Dermis blood vessel endothelial cell (primary cell): ENCODE measurements around the gene KDM4B. TPM values are rescaled to one million over a fixed set of nuclear protein-coding genes. Genes with fewer than 3 reads are reported as not detected.
A peak's percentile ranks its signal among the peaks of the same experiment; 100 is the strongest.
"Not testable (repeated sequence)": the region's sequence is repeated elsewhere in the genome, so short reads cannot be mapped to it uniquely, and the experiment has no call there.

ENCODE experiments used
- DNase-seq: peaks from one replicate; pipeline ENCODE4 v3.0.0; 2010
- total RNA-seq: library from RNA; depleted of rRNA; stranded (reverse); fragments of >200 nt; gene quantifications from 2 replicates; pipeline ENCODE4 v1.2.3, GENCODE V29; 2014

KDM4B gene
- total RNA-seq, 1 donor from 2014 or later, result 13.4 TPM

DNA sequence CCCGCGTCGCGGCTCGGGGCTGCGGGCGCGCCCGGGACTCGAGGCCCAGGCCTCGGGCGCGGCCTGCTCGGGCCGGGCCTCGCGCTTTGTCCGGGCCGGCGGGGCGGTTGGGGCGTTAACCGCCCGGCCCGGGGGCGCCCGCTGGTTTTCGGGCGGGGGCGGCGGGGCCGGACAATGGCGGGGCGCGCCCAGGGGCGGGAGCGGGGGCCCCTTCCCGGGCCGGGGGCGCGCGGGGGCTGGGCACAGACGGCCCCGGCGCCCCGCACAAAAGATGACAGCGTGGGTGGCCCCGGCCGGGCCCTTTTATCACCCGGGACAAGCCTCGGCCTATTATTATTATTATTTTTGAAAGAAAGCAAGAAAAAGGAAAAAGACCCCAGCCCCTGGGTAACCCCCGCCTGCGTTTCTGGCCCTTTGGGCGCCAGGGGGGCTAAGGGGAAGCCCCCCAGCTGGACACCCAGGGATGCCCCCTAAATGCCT lies 419 bp downstream of the KDM4B start:
- no peak for DNase-seq

DNA sequence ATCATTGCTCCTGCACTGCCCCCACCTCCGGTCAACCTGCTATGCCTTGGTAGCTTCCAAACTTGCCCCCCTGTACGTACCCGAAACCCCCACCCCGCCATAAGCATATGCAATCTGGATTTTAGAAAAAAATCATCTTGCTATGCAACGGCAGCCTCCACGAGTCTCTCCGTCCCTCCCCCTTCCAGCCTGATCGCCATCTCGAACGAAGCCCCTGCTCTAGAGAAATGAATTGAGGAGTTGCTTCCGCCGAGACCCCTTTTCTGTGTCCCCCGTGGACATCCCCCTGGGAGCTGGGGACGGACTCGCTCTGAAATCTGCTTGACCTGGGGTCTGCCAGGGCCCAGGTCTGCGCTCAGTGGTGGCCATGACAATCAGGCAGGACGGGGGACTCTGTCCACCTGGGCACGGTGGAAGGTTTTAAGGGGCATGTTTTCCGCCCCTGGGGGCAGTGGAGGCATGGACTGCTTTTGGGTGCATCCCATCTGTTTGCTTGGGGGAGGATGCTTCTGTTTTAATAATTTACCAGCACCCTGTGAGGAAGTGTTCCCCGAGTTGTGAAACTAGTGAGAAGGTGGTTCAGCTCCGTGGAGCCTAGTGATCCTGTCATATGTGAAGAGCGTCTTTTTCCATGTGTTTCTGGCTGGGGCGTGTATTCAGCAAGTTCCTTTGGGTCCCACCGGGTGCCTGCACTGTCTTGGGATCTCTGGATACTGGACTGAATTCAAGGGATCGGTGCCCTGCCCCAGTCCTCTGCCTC lies 1.0 kb downstream of the KDM4B start:
- peak; percentile 33 for DNase-seq

DNA sequence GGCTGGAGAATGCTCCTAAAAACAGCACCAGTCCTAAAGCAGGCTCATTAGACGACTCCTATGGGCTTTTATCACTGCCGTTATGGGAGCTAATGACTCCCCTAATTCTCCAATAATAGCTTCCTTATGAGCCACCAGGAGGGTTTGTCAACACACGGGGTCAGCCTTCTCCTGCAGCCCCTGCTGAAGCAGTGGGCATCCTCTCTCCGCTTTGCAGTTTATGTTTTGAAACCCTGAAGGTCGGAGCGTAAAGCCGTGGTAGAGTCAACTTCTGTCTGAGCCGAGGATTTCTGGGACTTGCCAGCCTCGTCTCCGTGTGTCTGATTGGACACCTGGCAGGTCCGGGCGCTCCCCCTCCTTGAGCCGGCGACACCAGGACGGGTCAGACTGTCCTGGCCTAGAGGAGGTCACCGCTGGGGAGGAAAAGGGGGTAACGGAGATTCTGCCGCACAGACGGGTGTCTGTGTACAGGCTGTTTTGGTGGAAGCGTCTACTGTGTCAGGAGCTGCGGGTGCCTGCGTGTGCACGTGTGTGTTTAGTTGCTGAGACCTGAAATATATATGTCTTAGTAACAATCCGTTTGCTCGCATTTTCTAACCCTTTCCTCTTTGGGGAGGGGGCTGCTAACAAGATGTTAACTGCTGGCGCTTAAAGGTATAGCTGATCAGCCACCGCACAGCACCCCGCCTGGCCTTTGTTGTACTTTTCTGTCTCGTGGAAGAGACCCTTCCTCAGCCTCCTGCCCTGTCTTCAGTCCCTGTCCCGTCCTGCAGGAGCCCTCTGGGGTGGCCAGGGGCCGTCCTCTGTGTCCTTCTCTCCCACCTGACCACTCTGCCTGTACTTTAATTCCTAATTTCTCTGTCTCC lies 1.9 kb downstream of the KDM4B start:
- DNase-seq, result peak; percentile 36

DNA sequence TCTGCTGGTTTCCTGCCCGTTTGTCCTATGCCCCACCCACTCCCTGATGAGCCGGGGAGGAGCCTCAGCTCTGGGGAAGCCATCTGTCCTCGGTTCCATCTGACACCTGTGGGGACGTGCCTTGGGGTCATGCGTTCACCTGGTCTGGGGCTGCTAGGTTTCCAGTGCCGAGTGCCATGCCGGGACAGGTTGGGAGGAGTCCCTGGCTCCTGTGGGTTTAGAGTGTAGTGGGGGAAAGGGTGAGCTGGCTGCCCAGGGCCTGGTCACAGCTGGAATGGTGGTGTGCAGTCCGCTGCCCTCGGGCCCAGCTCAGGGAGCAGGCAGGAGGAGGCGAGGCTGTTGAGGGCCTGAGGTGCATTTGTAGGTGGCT lies 2.5 kb downstream of the KDM4B start:
- peak; percentile 19 for DNase-seq

DNA sequence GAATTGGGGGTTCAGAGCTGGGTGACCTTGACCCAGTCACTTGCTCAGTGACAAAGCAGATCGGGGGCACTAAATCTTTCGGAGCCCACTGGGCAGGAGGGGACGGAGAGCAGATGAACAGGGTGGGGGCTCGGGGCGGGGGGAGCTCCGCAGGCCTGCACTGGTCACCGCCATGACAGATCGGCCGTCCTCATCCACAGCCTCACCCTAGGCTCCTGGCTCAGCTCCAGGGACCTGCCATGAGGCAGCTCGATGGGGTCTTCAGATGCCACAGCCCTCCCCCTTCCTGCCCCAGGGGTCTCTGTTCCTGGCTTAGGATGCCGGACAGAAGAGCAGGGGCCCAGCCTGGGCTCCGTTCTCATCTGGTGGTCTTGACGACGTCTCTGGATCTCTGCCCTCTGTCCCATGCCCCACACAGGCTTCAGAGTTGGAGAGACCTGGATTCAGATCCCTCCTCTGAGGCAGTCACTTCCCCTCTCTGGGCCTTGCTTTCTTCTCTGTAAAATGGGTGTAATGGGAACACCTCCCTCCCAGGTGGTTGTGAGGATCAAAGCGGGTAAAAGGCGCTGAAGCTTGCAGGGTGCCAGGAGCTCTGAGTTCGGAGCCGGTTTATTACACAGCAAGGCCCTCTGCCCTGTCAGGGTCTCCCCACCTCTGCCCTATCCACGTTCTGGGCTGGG lies 3.0 kb downstream of the KDM4B start:
- DNase-seq, result no peak

DNA sequence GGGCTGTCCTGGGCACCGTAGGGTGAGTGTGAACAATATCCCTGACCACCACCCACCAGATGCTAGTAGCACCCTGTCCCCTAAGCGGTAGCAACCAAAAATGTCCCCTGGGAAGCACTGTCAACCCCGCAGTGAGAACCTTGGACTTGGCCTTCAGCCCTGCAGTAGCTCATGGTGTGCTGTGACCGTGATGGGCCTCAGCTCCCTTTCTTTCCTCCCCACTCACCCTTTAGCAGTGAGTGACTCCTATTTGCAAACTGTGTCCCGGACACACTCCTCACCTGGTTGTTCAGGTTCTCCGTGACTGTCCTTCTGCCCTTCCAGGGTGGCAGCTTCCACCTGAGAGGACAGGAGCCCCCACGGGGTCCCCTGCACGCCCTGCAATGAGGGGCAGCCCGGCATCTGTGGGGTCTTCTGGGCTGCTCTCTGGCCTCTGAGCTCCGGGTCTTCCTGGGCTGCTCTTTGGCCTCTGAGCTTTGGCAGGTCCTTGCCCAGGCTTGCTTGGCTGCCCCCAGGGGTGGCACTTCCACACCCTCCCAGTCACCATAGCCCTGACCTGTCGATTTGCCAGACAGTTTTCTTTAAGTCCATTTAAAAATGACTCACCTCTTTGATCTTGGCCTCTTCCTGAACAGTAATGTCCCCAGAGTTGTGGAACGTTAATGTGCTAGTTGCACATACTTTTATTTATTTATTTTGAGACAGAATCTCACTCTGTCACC lies 3.8 kb downstream of the KDM4B start:
- peak; percentile 57 for DNase-seq

DNA sequence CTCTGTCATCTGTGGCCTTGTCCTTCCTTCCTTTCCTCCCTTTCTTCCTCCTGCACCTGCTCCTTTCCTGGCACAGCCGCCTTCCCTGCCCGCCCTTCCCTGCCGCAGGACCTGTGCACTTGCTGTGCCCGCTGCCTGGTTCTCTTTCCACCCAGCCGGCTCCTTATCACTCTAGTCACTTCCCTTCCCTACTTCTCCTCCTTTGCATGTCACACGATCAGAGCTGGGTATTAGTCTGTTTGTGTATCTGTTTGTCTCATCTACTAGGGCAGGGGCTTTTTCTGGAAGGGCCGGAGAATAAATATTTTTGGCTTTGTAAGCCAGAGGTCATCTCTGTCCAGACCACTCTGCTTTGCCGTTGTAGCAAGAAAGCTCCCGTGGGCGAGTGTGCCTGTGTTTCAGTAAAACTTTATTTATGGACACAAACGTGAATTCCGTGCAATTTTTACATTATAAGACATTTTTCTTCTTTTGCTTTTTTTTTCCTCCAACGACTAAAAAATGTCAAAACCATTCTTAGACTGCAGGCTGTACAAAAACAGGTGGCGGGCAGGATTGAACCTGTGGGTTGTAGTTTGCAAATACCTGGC lies 6.1 kb downstream of the KDM4B start:
- DNase-seq, result no peak

DNA sequence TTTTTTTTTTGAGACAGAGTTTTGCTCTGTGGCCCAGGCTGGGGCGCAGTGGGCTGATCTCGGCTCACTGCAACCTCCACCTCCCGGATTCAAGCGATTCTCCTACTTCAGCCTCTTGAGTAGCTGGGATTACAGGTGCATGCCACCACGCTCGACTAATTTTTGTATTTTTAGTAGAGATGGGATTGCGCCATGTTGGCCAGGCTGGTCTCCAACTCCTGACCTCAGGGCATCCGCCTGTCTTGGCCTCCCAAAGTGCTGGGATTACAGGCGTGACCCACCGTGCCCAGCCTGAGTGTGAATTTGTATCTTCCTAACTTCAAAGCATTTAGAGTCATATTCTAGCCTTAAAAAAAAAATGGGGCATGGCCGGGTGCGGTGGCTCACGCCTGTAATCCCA lies 6.7 kb downstream of the KDM4B start:
- not testable (repeated sequence) for DNase-seq

DNA sequence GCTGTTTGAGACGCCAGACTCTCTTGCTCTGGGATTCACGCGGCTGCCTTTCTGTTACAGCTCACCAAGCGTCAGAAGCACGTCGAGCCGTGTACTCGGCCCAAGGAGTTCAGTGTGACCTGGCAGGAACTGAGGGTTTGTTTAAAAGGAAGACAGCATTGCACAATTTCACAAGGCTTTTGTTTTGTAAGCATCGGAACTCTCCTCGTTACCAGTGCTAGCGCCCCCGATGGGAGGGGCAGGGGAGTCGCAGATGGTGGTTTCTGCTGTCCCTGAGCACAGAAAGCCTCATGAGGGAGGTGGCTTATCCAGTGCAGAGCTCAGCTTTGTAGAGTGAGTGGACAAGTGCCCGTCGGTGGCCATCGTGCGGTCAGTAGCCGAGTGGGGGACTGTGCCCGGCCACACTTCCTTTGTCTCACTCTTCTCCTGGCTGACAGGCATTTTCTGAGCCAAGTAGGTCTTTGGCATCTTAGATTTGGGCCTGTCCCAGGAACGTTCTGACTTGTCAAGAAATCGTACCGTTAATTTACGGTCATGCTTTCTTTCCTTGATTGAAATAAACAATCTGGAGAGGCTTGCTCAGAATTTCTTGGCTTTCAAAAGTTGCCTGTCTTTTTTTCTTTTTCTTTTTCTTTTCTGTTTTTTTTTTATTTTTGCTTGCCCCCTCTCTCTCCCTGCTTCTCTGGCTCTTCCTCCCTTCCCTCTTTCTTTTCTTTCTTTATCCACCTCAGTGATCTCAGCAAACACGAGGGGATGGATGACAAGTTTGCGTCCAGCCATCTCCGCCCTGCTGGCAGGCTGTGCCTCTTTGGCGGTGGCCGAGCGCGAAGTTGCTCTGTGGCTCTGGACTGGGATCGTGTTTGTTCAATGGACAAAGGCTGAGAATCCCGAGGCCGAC lies 7.7 kb downstream of the KDM4B start:
- DNase-seq, result peak; percentile 54

DNA sequence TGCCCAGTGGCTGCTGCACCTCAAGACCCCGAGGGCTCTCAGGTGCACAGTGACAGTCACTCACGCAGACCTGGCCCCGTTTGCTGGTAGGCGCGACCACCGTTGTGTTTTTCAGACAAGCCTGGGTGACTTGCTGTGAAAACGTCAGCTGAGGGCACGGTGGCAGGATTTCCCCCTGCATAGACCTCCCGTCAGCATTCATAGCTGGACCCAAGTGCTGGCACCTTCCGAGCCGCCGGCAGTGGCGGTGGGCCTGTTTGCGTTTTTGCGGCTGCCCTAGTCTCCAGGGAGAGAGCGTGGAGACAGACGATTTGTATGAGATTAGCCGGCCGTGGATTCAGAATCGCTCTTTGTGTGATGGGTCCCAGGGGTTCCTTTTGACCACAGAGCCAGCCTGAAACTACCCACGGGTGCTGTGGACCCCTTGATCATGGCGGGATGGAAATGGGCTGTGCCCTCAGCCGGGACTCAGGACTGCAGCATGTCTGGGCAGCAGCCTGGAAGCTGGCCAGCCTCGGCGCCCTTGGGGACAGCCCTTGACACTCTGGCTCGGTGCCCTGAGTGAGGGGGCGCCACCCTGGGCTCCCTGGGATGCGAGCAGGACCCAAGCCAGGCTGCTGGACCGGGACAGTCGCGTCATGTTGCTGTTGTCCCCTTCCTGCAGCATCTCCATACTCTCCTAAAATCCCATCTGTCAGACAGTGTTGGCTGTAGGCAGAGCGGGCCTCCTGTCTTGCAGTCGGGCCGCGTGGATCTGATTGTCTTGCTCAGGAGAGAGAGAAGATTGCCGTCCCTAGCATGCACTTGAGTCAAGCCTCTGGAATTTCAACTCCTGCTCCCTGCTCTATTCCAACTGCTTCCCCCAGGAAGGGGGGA lies 8.6 kb downstream of the KDM4B start:
- DNase-seq, result no peak

DNA sequence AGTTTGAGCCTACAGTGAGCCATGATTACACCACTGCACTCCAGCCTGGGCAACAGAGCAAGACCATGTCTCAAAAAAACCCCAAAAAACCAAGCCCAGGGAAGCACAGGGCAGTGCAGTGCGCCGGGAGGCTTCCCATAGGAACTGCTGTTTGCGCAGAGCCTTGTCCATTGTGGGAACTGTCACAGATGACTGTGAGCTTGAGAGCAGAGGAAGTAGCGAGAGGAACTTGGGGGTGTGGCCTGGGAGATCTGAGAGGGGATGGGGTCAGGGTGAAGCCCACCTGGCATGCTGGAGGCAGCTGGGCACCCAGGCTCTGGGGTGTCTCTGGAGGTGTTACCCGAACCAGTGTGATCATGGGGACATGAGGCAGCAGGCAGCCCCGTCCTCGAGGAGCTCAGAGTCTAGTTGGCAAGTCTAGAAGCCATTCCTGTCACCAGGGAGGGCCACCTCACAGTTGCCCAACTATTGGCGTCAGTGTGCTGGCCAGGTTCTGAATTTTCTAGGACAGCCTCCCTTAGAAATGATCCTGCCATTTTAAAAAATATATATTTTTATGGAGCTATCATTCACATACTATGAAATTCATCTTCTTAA lies 10.4 kb downstream of the KDM4B start:
- DNase-seq, result no peak

DNA sequence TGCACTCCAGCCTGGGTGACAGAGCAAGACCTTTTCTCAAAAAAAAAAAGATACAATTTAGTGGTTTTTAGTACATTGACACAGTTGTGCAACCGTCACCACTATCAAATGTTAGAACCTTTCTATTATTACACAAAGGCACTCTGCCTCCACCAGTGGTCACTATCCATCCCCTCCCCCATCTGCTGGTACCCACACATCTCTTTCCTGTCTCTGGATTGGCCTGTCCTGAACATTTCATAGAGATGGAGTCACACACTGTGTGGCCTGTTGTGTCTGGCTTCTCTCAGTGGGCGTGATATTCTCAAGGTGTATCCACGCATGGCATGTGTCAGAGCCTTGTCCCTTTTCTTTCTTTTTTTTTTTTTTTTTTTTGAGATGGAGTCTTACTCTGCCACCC lies 11.2 kb downstream of the KDM4B start:
- no peak for DNase-seq

DNA sequence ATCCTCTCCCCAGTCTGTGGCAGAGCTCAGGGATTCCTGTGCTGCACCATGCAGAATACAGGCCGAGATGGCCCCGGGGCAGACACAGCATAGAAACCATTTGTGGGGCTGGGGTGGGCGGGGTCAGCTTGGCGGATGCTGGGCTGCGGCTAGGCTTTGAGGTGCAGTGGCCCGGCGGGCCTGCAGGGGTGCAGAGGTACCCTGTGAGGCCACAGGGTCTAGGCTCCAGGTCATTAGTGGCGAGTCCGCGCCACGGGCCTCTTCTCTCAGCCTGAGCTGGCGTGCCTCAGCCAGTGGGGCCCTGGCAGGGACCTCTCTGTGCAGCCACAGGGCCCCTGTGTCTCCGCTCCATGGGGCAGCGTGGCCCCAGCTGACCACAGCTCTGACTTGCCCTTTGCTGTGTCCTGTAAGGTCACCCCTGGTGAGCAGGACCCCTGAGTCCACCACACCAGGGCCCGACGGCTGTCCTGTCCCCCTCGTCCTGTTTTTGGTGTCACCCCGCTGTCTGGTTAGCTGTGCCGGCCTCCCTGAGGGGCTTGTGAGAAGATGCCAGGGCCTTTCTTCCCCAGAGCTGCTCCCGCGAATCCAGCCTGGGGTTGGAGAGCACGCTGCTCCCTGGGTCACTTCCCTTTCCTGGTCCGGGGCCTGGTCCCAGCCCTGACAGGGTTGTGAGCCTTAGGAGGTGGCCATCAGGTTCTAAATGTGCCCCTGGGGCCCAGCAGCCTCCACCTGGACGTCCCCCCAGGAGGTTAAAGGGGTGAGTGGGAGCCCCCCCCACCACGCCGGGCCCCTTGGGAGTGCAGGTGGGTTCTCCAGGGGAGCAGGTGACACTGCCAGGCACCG lies 12.1 kb downstream of the KDM4B start:
- no peak for DNase-seq

DNA sequence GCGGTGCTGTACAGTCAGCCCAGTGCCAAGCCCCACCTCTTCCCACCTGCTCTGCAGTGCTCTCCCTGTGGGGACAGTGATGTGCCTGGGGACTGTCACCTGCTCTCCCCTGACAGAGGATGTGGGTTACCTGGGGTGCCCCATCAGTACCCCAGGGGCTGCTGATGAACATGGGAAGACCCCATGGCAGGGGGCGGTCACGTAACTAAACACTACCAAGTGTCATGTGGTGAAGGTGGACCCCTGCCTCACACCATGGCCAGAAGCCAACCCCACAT lies 12.7 kb downstream of the KDM4B start:
- no peak for DNase-seq

DNA sequence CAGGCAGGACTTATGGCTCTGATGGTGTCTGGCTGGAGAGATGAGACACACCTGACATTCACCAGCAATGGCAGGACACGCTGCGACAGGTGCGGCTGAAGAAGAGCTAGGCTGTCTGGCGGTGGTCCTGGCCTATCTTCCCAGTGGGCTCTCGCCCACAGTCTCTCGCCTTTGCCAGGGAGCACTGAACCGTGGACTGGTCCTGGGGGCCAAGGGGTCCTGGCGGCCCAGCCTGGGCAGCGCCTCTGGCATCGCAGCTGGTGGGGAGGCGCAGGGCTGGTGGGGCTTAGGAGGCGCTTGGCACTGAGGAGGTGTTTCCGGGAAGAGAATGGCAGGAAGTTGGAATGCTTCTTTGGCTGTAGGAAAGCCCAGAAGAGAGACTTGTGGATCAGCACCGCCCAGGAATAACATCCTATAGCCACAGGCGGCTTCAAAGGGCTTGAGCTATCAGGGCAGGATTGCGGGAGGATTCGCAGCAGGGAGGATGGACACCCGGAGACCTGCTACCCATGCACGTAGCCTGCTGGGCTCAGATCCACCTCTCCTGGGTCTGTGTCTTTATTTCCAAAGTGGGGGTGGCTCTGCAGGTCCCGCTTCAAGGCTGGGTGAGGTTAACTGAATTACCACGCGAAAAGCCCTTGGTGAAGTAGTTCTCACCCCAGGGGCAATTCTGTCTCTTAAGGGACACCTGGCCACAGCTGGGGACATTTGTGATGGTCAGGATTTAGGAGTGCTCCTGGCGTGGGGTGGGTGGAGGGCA lies 14.6 kb downstream of the KDM4B start:
- peak; percentile 66 for DNase-seq

DNA sequence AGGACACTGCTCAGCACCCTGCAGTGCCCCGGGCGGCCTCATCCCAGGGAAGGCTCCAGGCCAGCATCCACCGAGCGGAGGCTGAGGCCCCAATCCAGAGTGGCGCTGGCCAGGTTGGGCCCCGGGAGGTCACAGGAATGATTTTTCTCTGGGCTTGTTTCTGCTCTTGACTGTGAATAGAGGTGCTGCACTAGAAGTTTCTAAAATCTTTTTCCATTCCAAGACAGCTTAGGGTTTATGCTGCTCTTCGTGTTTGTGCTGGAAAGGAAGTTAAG lies 15.1 kb downstream of the KDM4B start:
- DNase-seq, result no peak

DNA sequence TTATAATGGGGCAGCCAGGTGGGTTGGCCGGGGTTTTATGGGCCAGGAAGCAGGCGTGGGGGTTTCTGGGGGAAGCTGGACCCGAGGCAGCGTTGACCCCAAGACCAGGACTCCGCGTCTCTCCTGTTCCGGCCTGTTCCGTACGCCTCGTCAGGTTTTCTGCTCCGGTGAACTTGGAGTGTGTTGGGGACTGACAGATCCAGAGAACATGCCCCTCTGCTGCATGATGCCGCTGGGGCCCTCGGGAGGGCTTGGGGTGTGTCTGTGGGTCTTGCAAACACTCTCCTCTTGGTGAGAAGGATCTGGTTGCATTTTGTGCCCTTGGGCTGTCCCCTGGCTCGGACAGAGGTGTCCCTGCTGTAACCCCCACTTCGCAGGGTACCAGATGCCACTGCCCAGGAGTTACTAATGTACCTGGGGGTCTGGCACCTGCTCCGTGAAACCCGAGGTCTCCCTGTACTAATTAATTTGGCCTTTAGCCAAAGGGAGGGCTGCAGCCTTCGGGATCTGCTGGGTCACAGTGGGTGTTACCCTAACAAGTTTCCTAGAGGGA lies 15.6 kb downstream of the KDM4B start:
- no peak for DNase-seq

DNA sequence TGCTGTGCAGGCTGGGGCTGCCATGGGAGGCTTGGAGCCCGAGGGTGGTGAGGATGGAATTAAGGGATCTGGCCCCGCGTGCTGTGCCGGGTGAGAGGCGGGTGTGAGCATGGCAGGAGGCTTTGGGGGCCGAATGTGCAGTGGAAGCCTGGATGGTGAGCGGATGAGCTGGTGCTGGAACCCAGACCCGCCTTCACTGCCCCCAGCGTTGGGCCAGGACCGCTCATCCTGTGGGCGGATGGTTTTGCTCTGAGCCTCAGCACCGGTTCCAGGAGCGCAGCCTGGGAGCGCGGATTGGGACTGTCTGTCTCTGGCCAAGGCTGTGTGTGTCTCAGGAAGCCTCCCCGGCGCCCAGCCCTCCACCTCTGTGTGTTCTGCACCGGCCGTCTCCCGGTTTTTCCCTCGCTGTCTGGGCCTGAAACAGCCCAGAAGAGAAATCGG lies 16.7 kb downstream of the KDM4B start:
- DNase-seq, result no peak
